Epithelial cell of proximal tubule (primary cell): ENCODE measurements around the gene PRIMPOL. TPM values are rescaled to one million over a fixed set of nuclear protein-coding genes. Genes with fewer than 3 reads are reported as not detected.
"Not testable (repeated sequence)": the region's sequence is repeated elsewhere in the genome, so short reads cannot be mapped to it uniquely, and the experiment has no call there.

Source experiments
- DNase-seq: peaks from one replicate; pipeline ENCODE4 v3.0.0-alpha.2; 2011; ENCODE audit warnings: low read depth
- H3K4me3 ChIP-seq: 2 replicates; pipeline ENCODE4 v1.5.1; 2011; ENCODE audit warnings: low read depth, mild to moderate bottlenecking, low read length
- total RNA-seq: library from RNA; depleted of rRNA; stranded (reverse); fragments of >200 nt; gene quantifications from 2 replicates; pipeline ENCODE4 v1.2.3, GENCODE V29; 2015
- TF ChIP-seq, protein P1 (sequence below): conservative IDR thresholded peaks from 2 replicates; pipeline ENCODE4 v1.5.1; 2012; ENCODE audit warnings: low read depth, mild to moderate bottlenecking, low read length

The PRIMPOL gene
- total RNA-seq, 1 donor from 2014 or later: 16.7 TPM

DNA sequence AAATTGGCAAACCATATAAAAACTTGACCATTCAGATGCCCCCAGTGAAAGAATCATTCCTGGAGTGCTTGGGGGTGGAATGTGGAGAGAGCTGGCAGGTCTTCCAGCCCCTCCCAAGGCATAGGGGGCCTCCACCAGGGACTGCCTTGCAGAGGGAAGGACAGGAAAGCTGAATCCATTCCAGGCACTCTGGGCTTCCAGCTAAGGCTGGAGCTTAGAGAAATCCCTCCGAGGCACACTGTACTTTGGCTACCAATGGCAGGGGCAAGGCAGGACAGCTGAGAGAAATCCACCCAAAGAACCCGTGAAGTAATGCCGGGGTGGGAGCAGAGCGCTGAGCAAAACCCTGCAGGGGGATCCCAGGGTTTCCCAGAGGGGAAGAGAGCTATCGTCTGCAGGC lies 80.4 kb downstream of the PRIMPOL start:
- no peak overlapping the region for H3K4me3 ChIP-seq
- DNase-seq: no peak
- TF ChIP-seq, protein P1, sequence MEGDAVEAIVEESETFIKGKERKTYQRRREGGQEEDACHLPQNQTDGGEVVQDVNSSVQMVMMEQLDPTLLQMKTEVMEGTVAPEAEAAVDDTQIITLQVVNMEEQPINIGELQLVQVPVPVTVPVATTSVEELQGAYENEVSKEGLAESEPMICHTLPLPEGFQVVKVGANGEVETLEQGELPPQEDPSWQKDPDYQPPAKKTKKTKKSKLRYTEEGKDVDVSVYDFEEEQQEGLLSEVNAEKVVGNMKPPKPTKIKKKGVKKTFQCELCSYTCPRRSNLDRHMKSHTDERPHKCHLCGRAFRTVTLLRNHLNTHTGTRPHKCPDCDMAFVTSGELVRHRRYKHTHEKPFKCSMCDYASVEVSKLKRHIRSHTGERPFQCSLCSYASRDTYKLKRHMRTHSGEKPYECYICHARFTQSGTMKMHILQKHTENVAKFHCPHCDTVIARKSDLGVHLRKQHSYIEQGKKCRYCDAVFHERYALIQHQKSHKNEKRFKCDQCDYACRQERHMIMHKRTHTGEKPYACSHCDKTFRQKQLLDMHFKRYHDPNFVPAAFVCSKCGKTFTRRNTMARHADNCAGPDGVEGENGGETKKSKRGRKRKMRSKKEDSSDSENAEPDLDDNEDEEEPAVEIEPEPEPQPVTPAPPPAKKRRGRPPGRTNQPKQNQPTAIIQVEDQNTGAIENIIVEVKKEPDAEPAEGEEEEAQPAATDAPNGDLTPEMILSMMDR: no peak

DNA sequence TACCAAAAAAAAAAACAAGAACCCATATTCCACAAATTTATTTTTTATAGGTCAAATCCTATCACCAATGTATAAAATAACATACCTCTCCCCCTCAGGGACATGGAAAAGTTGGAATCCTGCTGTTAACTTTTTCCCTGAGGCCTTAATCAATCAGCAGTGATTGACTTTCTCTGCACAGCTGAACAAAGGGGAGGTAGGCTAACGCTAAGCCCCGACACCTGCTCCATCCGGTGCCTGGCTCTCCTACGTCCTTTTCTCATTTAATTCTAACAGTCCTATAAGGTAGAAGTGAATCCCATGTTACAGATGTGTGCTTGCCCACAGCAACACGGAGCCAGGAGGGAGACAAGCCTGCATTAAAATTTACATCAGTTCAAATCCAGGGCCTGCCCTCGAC lies 81.5 kb downstream of the PRIMPOL start:
- DNase-seq: no peak
- TF ChIP-seq, protein P1: no peak
- no peak overlapping the region for H3K4me3 ChIP-seq

DNA sequence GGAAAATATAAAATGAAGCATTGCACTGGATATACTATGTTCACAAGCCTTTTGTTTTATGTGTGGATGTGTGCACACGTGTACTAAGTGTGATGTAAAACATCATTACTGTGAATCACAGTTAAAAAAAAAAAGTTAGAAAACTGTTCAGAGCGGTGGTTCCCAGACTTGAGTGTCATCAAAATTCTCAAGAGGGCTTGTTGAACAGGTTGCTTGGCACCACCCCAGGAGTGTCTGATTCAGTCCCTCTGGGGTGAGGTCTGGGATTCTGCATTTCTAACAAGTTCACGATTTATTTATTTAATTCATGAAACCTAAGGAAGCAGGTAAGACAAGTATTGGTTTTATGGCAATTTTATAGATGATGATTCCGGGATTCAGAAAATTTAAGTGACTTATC lies 82.6 kb downstream of the PRIMPOL start:
- TF ChIP-seq, protein P1: no peak
- DNase-seq: no peak
- peak overlapping the region; percentile 65 for H3K4me3 ChIP-seq

DNA sequence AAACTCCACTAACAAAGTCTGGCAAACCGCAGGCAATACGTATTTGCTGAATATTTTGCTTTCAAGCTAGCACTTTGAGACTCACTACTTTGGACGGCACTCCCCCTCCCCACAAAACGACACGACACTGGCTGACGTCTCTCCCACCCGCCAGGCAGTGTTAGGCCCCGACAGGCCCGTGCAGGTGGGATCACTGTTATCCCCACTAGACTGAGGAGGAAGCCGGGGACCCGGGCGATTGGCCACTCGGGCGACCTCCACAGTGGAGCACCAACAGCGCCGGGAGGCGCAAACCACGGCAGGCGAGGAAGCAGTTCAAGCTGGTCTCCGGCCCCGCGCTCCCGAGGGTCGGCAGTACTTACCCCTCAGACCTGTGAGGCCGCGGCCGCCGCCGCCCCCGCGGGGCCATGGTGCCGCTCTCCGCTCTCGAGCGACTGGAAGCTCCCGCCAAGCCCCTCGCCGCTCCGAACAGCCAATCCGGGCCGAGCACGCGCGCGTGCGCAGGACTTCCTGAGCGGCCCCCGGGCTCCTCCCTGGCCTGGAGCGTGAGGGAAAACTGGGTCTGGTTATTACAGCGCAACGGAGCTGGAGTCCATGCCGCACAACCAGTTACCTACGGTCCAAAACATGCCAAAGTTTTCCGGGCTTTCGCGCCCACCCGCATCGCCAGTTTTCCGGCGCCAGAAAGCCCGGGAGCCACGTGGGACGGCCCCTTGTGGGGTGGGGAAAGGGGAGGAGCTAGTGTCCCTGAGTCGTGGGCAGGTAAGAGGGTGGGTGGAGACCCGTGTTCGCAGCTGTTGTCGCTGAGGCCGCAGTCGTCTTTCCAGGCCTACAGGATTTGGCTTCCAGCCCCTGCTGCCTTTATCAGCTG lies 84.4 kb downstream of the PRIMPOL start, which contains the start of gene CENPU:
Gene CENPU, minus strand, starts transcription at position 443 of the 871 bp plus-strand sequence. Its CDS starts 34 bp downstream, at position 409.
- DNase-seq: peak; percentile 83
- peak within 1 kb of the TSS; percentile 65 for H3K4me3 ChIP-seq
- TF ChIP-seq, protein P1: no peak

DNA sequence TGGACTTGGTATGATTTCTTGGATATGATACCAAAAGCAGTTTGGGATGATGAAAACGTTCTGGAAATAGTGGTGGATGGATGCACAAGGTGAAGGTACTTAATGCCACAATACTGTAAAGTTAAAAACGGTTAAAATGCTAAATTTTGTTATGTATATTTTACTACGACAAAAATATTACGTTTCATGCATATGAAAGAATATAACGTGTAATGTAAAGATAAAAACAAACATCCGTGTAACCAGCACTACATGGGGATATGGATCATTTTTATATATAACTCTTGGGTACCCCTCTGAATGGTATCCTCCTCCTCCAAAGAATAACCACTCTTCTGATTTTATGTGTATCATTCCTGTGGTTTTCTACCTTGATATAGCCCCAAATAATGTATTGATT lies 85.2 kb downstream of the PRIMPOL start:
- peak overlapping the region; percentile 65 for H3K4me3 ChIP-seq
- TF ChIP-seq, protein P1: no peak
- DNase-seq: no peak

DNA sequence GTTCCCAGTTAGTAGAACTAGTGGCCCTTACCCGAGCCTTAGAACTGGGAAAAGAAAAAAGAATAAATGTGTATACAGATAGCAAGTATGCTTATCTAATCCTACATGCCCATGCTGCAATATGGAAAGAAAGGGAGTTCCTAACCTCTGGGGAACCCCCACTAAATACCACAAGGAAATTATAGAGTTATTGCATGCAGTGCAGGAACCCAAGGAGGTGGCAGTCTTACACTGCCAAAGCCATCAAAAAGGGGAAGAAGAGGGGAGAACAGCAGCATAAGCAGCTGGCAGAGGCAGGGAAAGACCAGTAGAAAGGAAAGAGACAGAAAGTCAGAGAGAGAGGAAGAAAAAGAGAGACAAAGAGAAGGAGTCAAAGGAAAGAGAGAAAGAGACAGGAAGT lies 90.0 kb downstream of the PRIMPOL start:
- DNase-seq: not testable (repeated sequence)

DNA sequence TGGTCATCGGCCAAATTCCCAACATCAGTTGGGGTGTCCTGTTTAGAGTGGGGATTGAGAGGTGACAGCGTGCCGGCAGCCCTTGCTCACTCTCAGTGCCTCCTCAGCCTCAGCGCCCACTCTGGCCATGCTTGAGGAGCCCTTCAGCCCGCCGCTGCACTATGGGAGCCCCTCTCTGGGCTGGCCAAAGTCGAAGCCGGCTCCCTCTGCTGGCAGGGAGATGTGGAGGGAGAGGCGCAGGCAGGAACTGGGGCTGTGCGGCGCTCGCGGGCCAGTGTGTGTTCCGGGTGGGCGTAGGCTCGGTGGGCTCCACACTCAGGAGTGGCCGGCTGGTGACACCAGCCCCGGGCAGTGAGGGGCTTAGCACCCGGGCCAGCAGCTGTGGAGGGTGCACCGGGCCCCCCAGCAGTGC lies 91.4 kb downstream of the PRIMPOL start:
- DNase-seq: no peak
- H3K4me3 ChIP-seq: no peak overlapping the region
- TF ChIP-seq, protein P1: peak; percentile 14

More for the DNA sequence above, 90.0 kb downstream of the PRIMPOL start:
- not testable (repeated sequence) for H3K4me3 ChIP-seq

DNA sequence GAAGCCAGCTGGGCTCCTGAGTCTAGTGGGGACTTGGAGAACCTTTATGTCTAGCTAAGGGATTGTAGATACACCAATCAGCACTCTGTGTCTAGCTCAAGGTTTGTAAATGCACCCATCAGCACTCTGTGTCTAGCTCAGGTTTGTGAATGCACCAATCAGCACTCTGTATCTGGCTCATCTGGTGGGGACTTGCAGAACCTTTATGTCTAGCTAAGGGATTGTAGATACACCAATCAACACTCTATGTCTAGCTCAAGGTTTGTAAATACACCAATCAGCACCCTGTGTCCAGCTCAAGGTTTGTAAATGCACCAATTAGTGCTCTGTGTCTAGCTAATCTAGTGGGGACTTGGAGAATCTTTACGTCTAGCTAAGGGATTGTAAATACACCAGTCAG lies 92.1 kb downstream of the PRIMPOL start:
- not testable (repeated sequence) for DNase-seq, H3K4me3 ChIP-seq
